Activated T-cell treated with anti-CD3 and anti-CD28 coated beads, Interleukin-2, amount 50 U/mL, for 4 hours (primary cell): ENCODE data around the gene MALL. TPM values are rescaled to one million over a fixed set of nuclear protein-coding genes. Genes with fewer than 3 reads are reported as not detected.
"Not testable (repeated sequence)": the region's sequence is repeated elsewhere in the genome, so short reads cannot be mapped to it uniquely, and the experiment has no call there.

Source experiments
- ATAC-seq, 2 donors: fragments of 200-7000 bp; cut with Tn5 transposase; one replicate each; pipeline ENCODE4 v1.10.0; 2021
- DNase-seq: peaks from one replicate; pipeline ENCODE4 v3.0.0-alpha.2; 2020
- H3K27me3 Mint-ChIP-seq: one replicate; pipeline ENCODE4 v1.8.0; 2021; ENCODE audit warnings: low read depth, mixed read lengths
- H3K36me3 Mint-ChIP-seq: one replicate; pipeline ENCODE4 v1.8.0; 2022; ENCODE audit warnings: mixed read lengths; ENCODE audit not compliant: insufficient read depth
- H3K4me1 Mint-ChIP-seq: one replicate; pipeline ENCODE4 v1.8.0; 2021; ENCODE audit warnings: low read depth, mixed read lengths
- H3K4me3 Mint-ChIP-seq: one replicate; pipeline ENCODE4 v1.8.0; 2021; ENCODE audit warnings: mild to moderate bottlenecking, moderate library complexity, mixed read lengths
- H3K9me3 Mint-ChIP-seq: one replicate; pipeline ENCODE4 v1.8.0; 2021; ENCODE audit warnings: mixed read lengths
- total RNA-seq, 3 donors: library from RNA; stranded (reverse); gene quantifications; one replicate each; pipeline ENCODE4 v1.2.1, GENCODE V29; 2021

Gene MALL
- total RNA-seq, 3 donors from 2014 or later = 0.34 to 0.78 (median 0.54) TPM

- no peak for DNase-seq
- Mint-ChIP-seq H3K4me1 (peaks cover 2% of the 10 kb centered on the region), H3K9me3 (no peaks in the 10 kb centered on the region), H3K27me3 (peaks cover 47% of the 10 kb centered on the region), H3K4me3 (no peak overlapping the region), H3K36me3 (no peaks in the 10 kb centered on the region)
- ATAC-seq = no peak
These were observed 9.0 kb downstream of the MALL start for GRCh38 chr2:110106642-110107041.

- DNase-seq (no peak), ATAC-seq (peak; percentile 65 to 70)
- Mint-ChIP-seq H3K27me3 (peaks cover 47% of the 10 kb centered on the region), H3K4me1 (peaks cover 5% of the 10 kb centered on the region), H3K9me3 (no peaks in the 10 kb centered on the region), H3K36me3 (no peaks in the 10 kb centered on the region), H3K4me3 (no peak overlapping the region)
These were observed 9.8 kb downstream of the MALL start for GRCh38 chr2:110105608-110106467.

- Mint-ChIP-seq H3K9me3 (no peaks in the 10 kb centered on the region), H3K4me3 (no peak overlapping the region), H3K36me3 (no peaks in the 10 kb centered on the region), H3K4me1 (peaks cover 5% of the 10 kb centered on the region), H3K27me3 (peaks cover 44% of the 10 kb centered on the region)
- ATAC-seq (no peak), DNase-seq (no peak)
These were observed 10.4 kb downstream of the MALL start for GRCh38 chr2:110105183-110105582.

- Mint-ChIP-seq H3K4me1 (peaks cover 5% of the 10 kb centered on the region), H3K27me3 (peaks cover 43% of the 10 kb centered on the region), H3K4me3 (no peak overlapping the region), H3K9me3 (no peaks in the 10 kb centered on the region), H3K36me3 (no peaks in the 10 kb centered on the region)
- DNase-seq (no peak), ATAC-seq (no peak)
These were observed 11.4 kb downstream of the MALL start for GRCh38 chr2:110104025-110104771.

- no peak overlapping the region for H3K4me3 Mint-ChIP-seq
- H3K27me3 Mint-ChIP-seq = peaks cover 40% of the 10 kb centered on the region
- peaks cover 5% of the 10 kb centered on the region for H3K4me1 Mint-ChIP-seq
- no peak for DNase-seq
- no peak for ATAC-seq
- H3K36me3 Mint-ChIP-seq = no peaks in the 10 kb centered on the region
- peaks cover 2% of the 10 kb centered on the region for H3K9me3 Mint-ChIP-seq
These were observed 12.3 kb downstream of the MALL start for GRCh38 chr2:110103061-110103961.

GRCh38 chr2:110101901-110102803 is 13.5 kb downstream of the MALL start:
- Mint-ChIP-seq H3K4me1 (peaks cover 5% of the 10 kb centered on the region), H3K9me3 (peaks cover 3% of the 10 kb centered on the region), H3K4me3 (no peak overlapping the region), H3K27me3 (peaks cover 28% of the 10 kb centered on the region), H3K36me3 (no peaks in the 10 kb centered on the region)
- DNase-seq (no peak), ATAC-seq (no peak)

GRCh38 chr2:110101280-110101844 is 14.3 kb downstream of the MALL start:
- ATAC-seq (peak; percentile 32 to 41), DNase-seq (no peak)
- peaks cover 5% of the 10 kb centered on the region for H3K4me1 Mint-ChIP-seq
- peaks cover 3% of the 10 kb centered on the region for H3K9me3 Mint-ChIP-seq
- H3K27me3 Mint-ChIP-seq = peaks cover 25% of the 10 kb centered on the region
- no peak overlapping the region for H3K4me3 Mint-ChIP-seq
- no peaks in the 10 kb centered on the region for H3K36me3 Mint-ChIP-seq

GRCh38 chr2:110100880-110101279 is 14.7 kb downstream of the MALL start:
- H3K4me1 Mint-ChIP-seq, ATAC-seq, H3K36me3 Mint-ChIP-seq, H3K4me3 Mint-ChIP-seq, H3K9me3 Mint-ChIP-seq, DNase-seq: not testable (repeated sequence)
- peaks cover 22% of the 10 kb centered on the region for H3K27me3 Mint-ChIP-seq

GRCh38 chr2:110100480-110100879 is 15.1 kb downstream of the MALL start:
- Mint-ChIP-seq H3K4me1 (peaks cover 5% of the 10 kb centered on the region), H3K4me3 (no peak overlapping the region), H3K9me3 (peaks cover 3% of the 10 kb centered on the region), H3K36me3 (no peaks in the 10 kb centered on the region), H3K27me3 (peaks cover 21% of the 10 kb centered on the region)
- ATAC-seq (no peak), DNase-seq (no peak)

- Mint-ChIP-seq H3K4me3 (no peak overlapping the region), H3K36me3 (no peaks in the 10 kb centered on the region), H3K9me3 (peaks cover 3% of the 10 kb centered on the region), H3K27me3 (peaks cover 13% of the 10 kb centered on the region), H3K4me1 (peaks cover 5% of the 10 kb centered on the region)
- ATAC-seq = no peak
- DNase-seq = no peak
These were observed 16.0 kb downstream of the MALL start for GRCh38 chr2:110099471-110100225.

GRCh38 chr2:110099038-110099425 is 16.6 kb downstream of the MALL start:
- peaks cover 5% of the 10 kb centered on the region for H3K4me1 Mint-ChIP-seq

GRCh38 chr2:110097506-110098220 is 18.0 kb downstream of the MALL start:
- peaks cover 5% of the 10 kb centered on the region for H3K4me1 Mint-ChIP-seq
- DNase-seq (no peak), ATAC-seq (no peak)
- H3K36me3 Mint-ChIP-seq = no peaks in the 10 kb centered on the region
- H3K9me3 Mint-ChIP-seq = peaks cover 3% of the 10 kb centered on the region
- H3K27me3 Mint-ChIP-seq = peaks cover 5% of the 10 kb centered on the region
- H3K4me3 Mint-ChIP-seq = no peak overlapping the region

More at GRCh38 chr2:110099038-110099425, 16.6 kb downstream of the MALL start:
- Mint-ChIP-seq H3K27me3 (peaks cover 11% of the 10 kb centered on the region), H3K4me3 (no peak overlapping the region), H3K9me3 (peaks cover 3% of the 10 kb centered on the region), H3K36me3 (no peaks in the 10 kb centered on the region)
- no peak for ATAC-seq
- DNase-seq = no peak
